Measurements from ENCODE around the gene UNC50. TPM values are rescaled to one million over a fixed set of nuclear protein-coding genes. Genes with fewer than 3 reads are reported as not detected.

UNC50 gene
- total and polyA plus RNA-seq, 3 experiments from 2014 or later: 41.8 to 53.1 (median 42.4) TPM

DNA sequence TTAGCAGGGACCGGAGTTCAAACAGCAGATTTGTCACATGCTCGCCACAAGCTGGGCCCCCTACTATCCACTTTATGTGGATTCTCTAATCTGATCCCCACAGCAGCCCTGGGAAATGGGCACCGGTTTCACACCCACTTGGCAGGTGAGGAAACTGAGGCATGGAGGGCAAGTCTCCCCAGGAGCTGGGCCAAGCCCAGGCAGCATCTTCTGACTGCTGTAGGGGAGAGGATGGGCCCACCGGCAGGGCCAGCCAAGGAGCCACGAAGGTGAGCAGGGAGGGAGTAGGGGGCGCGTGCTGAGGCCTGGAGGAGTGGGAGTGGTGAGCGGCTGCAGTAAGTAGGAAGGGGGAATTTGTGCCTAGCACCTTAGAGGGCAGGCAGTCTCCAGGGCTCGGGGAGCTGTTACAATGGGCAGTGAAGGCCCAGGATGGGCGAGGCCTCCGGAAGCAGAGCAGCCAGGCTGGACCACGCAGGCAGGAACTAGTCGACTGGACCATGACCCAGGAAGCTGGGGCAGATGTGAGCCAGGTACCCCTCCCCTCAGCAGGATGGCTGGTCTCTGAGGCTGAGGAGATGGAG is 37.2 kb upstream of the UNC50 start:
- peak overlapping the region in 4 of 8 donors; percentile 17 to 42 (median 28) for H3K27ac Mint-ChIP-seq

GRCh38 chr2:98571796-98572195 is 36.6 kb upstream of the UNC50 start:
- no peaks in the 10 kb centered on the region for H3K4me1 Mint-ChIP-seq
- ChIA-PET POLR2A (no interaction called here), CTCF (no interaction called here)
- no peak overlapping the region for H3K4me3 Mint-ChIP-seq
- H3K27ac ChIP-seq (ENCODE audit: low read depth, low read length): no peak overlapping the region
- no peaks in the 10 kb centered on the region for H3K9me3 ChIP-seq (ENCODE audit: low read length)
- H3K27ac Mint-ChIP-seq: no peak overlapping the region
- H3K27me3 ChIP-seq (ENCODE audit: insufficient read depth, low read length, poor library complexity, severe bottlenecking): no peaks in the 10 kb centered on the region
- no peak for DNase-seq
- peaks cover 70% of the 10 kb centered on the region for H3K36me3 ChIP-seq (ENCODE audit: insufficient read depth, low read length)
- no peaks in the 10 kb centered on the region for H3K4me1 ChIP-seq (ENCODE audit: insufficient read depth, low read length)
- no peak overlapping the region for H3K4me3 ChIP-seq (ENCODE audit: low read length)
- H3K36me3 Mint-ChIP-seq: peaks cover 0 to 98% (median 20%) of the 10 kb centered on the region in 3 donors
- no peaks in the 10 kb centered on the region for H3K9me3 Mint-ChIP-seq
- no peaks in the 10 kb centered on the region for H3K27me3 Mint-ChIP-seq

More for the DNA sequence above, 37.2 kb upstream of the UNC50 start:
- H3K9me3 ChIP-seq (ENCODE audit: low read length): no peaks in the 10 kb centered on the region
- peaks cover 70% of the 10 kb centered on the region for H3K36me3 ChIP-seq (ENCODE audit: insufficient read depth, low read length)
- no peaks in the 10 kb centered on the region for H3K4me1 ChIP-seq (ENCODE audit: insufficient read depth, low read length)
- ChIA-PET POLR2A (no interaction called here), CTCF (no interaction called here)
- no peaks in the 10 kb centered on the region for H3K4me1 Mint-ChIP-seq
- H3K9me3 Mint-ChIP-seq: no peaks in the 10 kb centered on the region
- H3K27me3 ChIP-seq (ENCODE audit: insufficient read depth, low read length, poor library complexity, severe bottlenecking): no peaks in the 10 kb centered on the region
- no peak overlapping the region for H3K4me3 ChIP-seq (ENCODE audit: low read length)
- no peak overlapping the region for H3K4me3 Mint-ChIP-seq
- no peak overlapping the region for H3K27ac ChIP-seq (ENCODE audit: low read depth, low read length)
- no peak for DNase-seq
- H3K36me3 Mint-ChIP-seq: peaks cover 0 to 98% (median 25%) of the 10 kb centered on the region in 3 donors
- no peaks in the 10 kb centered on the region for H3K27me3 Mint-ChIP-seq

GRCh38 chr2:98572211-98572610 is 36.2 kb upstream of the UNC50 start:
- POLR2A ChIA-PET: no interaction called here
- Mint-ChIP-seq H3K27ac (peak overlapping the region in 1 of 8 donors; percentile 1), H3K9me3 (no peaks in the 10 kb centered on the region), H3K36me3 (peaks cover 0 to 98% (median 20%) of the 10 kb centered on the region in 3 donors), H3K4me3 (peak overlapping the region in 1 of 7 donors; percentile 65), H3K4me1 (no peaks in the 10 kb centered on the region), H3K27me3 (no peaks in the 10 kb centered on the region)
- no peaks in the 10 kb centered on the region for H3K27me3 ChIP-seq (ENCODE audit: insufficient read depth, low read length, poor library complexity, severe bottlenecking)
- CTCF ChIA-PET: interaction anchor here (1.5 to 1.7 kb wide), 2 partner anchors 13 to 77 kb away, joined by 3 to 4 read pairs; no protein-coding TSS in a partner anchor
- no peak for DNase-seq
- no peak overlapping the region for H3K27ac ChIP-seq (ENCODE audit: low read depth, low read length)
- no peaks in the 10 kb centered on the region for H3K4me1 ChIP-seq (ENCODE audit: insufficient read depth, low read length)
- peaks cover 70% of the 10 kb centered on the region for H3K36me3 ChIP-seq (ENCODE audit: insufficient read depth, low read length)
- H3K4me3 ChIP-seq (ENCODE audit: low read length): no peak overlapping the region
- no peaks in the 10 kb centered on the region for H3K9me3 ChIP-seq (ENCODE audit: low read length)

- H3K9me3 Mint-ChIP-seq: no peaks in the 10 kb centered on the region
- no peaks in the 10 kb centered on the region for H3K4me1 Mint-ChIP-seq
- H3K27ac ChIP-seq (ENCODE audit: low read depth, low read length): no peak overlapping the region
- CTCF ChIA-PET: interaction anchor here (1.5 to 1.7 kb wide), 2 partner anchors 13 to 77 kb away, joined by 3 to 4 read pairs; no protein-coding TSS in a partner anchor
- peak overlapping the region in 5 of 8 donors; percentile 1 to 84 (median 43) for H3K27ac Mint-ChIP-seq
- H3K36me3 ChIP-seq (ENCODE audit: insufficient read depth, low read length): peaks cover 74% of the 10 kb centered on the region
- H3K4me1 ChIP-seq (ENCODE audit: insufficient read depth, low read length): no peaks in the 10 kb centered on the region
- H3K27me3 ChIP-seq (ENCODE audit: insufficient read depth, low read length, poor library complexity, severe bottlenecking): no peaks in the 10 kb centered on the region
- no peak overlapping the region for H3K4me3 ChIP-seq (ENCODE audit: low read length)
- no peaks in the 10 kb centered on the region for H3K9me3 ChIP-seq (ENCODE audit: low read length)
- peaks cover 0 to 98% (median 22%) of the 10 kb centered on the region in 3 donors for H3K36me3 Mint-ChIP-seq
- no peak for DNase-seq
- no peak overlapping the region for H3K4me3 Mint-ChIP-seq
- POLR2A ChIA-PET: interaction anchor here (0.9 kb wide), 1 partner anchor 264 kb away, joined by 4 read pairs; no protein-coding TSS in a partner anchor
- H3K27me3 Mint-ChIP-seq: no peaks in the 10 kb centered on the region
These were observed 35.7 kb upstream of the UNC50 start for GRCh38 chr2:98572676-98573075.

DNA sequence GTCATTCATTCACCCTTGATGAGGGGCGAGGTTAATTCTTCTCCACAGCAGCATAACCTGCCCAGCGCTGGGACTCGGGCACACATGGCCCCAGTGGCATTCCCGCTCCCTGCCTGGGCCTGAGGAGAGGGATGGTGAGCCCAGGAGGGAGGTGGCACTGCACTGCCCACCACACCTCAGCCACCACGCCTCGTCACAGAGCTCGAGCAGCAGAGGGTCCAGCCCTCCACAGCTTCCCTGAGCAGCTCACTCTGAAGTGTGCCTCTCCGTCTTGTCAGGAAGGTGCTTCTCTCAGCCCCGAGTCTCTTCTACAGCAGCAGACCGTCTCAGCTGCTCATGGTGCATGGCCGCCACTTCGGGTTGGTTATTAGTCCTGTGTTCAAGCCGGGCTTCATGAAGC is 35.0 kb upstream of the UNC50 start:
- no peaks in the 10 kb centered on the region for H3K4me1 ChIP-seq (ENCODE audit: insufficient read depth, low read length)
- H3K27ac ChIP-seq (ENCODE audit: low read depth, low read length): no peak overlapping the region
- Mint-ChIP-seq H3K27ac (peak overlapping the region in 1 of 8 donors; percentile 1), H3K27me3 (no peaks in the 10 kb centered on the region), H3K4me1 (no peaks in the 10 kb centered on the region), H3K36me3 (peaks cover 0 to 98% (median 22%) of the 10 kb centered on the region in 3 donors), H3K4me3 (no peak overlapping the region), H3K9me3 (no peaks in the 10 kb centered on the region)
- CTCF ChIA-PET: interaction anchor here (1.5 to 1.7 kb wide), 2 partner anchors 12 to 76 kb away, joined by 3 to 4 read pairs; no protein-coding TSS in a partner anchor
- POLR2A ChIA-PET: interaction anchor here (0.9 kb wide), 1 partner anchor 263 kb away, joined by 4 read pairs; no protein-coding TSS in a partner anchor
- no peak overlapping the region for H3K4me3 ChIP-seq (ENCODE audit: low read length)
- peaks cover 77% of the 10 kb centered on the region for H3K36me3 ChIP-seq (ENCODE audit: insufficient read depth, low read length)
- no peaks in the 10 kb centered on the region for H3K27me3 ChIP-seq (ENCODE audit: insufficient read depth, low read length, poor library complexity, severe bottlenecking)
- no peak for DNase-seq
- no peaks in the 10 kb centered on the region for H3K9me3 ChIP-seq (ENCODE audit: low read length)

DNA sequence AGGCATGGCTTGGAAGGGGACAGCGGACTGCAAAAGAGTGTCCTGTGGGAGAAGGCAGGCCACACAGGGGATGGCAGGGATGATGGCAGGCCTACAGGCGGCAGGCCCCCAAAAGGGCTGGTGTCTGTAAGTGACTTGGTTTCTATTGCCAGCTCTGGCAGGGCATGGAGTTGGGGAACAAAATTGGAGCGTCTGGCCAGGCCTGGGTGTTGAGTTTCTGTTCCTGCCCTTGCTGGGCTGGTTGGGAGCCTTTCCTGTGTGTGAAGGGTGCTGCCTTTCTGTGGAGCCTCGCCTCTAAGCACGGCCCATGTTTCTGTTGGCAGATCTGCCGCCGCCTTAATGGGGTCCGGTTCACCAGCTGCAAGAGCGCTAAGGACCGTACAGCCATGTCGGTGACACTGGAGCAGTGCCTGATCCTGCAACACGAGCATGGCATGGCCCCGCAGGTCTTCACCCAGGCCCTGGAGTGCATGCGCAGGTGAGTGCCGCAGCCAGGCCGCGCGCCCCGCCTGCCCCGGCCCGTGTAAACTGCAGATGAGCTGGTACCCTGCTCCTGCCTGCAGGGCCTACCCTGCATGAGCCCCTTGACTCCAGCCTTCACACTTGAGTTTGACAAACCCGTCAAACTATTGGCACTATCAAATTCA is 31.6 kb upstream of the UNC50 start:
- Histone ChIP-seq H3K4me1 (ENCODE audit: insufficient read depth, low read length) (no peaks in the 10 kb centered on the region), H3K27me3 (ENCODE audit: insufficient read depth, low read length, poor library complexity, severe bottlenecking) (no peaks in the 10 kb centered on the region), H3K36me3 (ENCODE audit: insufficient read depth, low read length) (peaks cover 65% of the 10 kb centered on the region), H3K4me3 (ENCODE audit: low read length) (no peak overlapping the region), H3K27ac (ENCODE audit: low read depth, low read length) (no peak overlapping the region), H3K9me3 (ENCODE audit: low read length) (no peaks in the 10 kb centered on the region)
- Mint-ChIP-seq H3K4me3 (no peak overlapping the region), H3K4me1 (no peaks in the 10 kb centered on the region), H3K27ac (peak overlapping the region in 3 of 8 donors; percentile 4 to 58 (median 23)), H3K9me3 (no peaks in the 10 kb centered on the region), H3K36me3 (peaks cover 0 to 94% (median 18%) of the 10 kb centered on the region in 3 donors), H3K27me3 (no peaks in the 10 kb centered on the region)
- CTCF ChIA-PET: interaction anchor here (1.4 kb wide), 1 partner anchor 10 kb away, joined by 4 read pairs; no protein-coding TSS in a partner anchor
- no peak for DNase-seq
- POLR2A ChIA-PET: no interaction called here

GRCh38 chr2:98577313-98577712 is 31.1 kb upstream of the UNC50 start:
- H3K4me1 Mint-ChIP-seq: no peaks in the 10 kb centered on the region
- DNase-seq: no peak
- H3K4me3 Mint-ChIP-seq: no peak overlapping the region
- peaks cover 69% of the 10 kb centered on the region for H3K36me3 ChIP-seq (ENCODE audit: insufficient read depth, low read length)
- CTCF ChIA-PET: interaction anchor here (1.4 kb wide), 1 partner anchor 10 kb away, joined by 4 read pairs; no protein-coding TSS in a partner anchor
- no peaks in the 10 kb centered on the region for H3K4me1 ChIP-seq (ENCODE audit: insufficient read depth, low read length)
- H3K27me3 ChIP-seq (ENCODE audit: insufficient read depth, low read length, poor library complexity, severe bottlenecking): no peaks in the 10 kb centered on the region
- peak overlapping the region in 2 of 8 donors; percentile 23 to 58 for H3K27ac Mint-ChIP-seq
- peaks cover 0 to 94% (median 18%) of the 10 kb centered on the region in 3 donors for H3K36me3 Mint-ChIP-seq
- H3K4me3 ChIP-seq (ENCODE audit: low read length): no peak overlapping the region
- POLR2A ChIA-PET: no interaction called here
- H3K9me3 Mint-ChIP-seq: no peaks in the 10 kb centered on the region
- no peaks in the 10 kb centered on the region for H3K9me3 ChIP-seq (ENCODE audit: low read length)
- no peaks in the 10 kb centered on the region for H3K27me3 Mint-ChIP-seq
- H3K27ac ChIP-seq (ENCODE audit: low read depth, low read length): no peak overlapping the region

DNA sequence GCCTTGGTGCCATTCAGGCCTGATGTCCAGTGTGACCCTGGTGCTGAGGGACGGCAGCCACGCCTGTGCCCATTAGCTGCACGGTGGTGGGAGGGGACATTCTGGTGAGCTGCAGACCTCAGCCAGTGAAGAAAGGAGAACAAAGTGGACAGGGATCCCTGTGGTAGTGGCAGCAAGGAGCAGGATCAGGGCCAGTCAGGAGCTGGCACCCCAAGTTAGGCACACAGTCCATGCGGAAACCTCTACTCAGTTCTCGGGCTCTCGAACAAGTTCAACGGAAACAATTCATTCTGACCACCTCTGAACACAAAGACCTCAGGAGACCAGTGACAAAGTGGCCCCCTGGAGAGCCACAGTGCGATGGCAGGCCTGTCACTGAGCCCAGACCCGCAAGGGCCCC is 30.2 kb upstream of the UNC50 start:
- POLR2A ChIA-PET: no interaction called here
- Mint-ChIP-seq H3K36me3 (peaks cover 0 to 92% (median 23%) of the 10 kb centered on the region in 3 donors), H3K9me3 (no peaks in the 10 kb centered on the region), H3K4me1 (no peaks in the 10 kb centered on the region), H3K27ac (peak overlapping the region in 3 of 8 donors; percentile 7 to 17 (median 8)), H3K27me3 (no peaks in the 10 kb centered on the region), H3K4me3 (no peak overlapping the region)
- no peaks in the 10 kb centered on the region for H3K9me3 ChIP-seq (ENCODE audit: low read length)
- no peak overlapping the region for H3K27ac ChIP-seq (ENCODE audit: low read depth, low read length)
- H3K36me3 ChIP-seq (ENCODE audit: insufficient read depth, low read length): peaks cover 69% of the 10 kb centered on the region
- H3K4me1 ChIP-seq (ENCODE audit: insufficient read depth, low read length): no peaks in the 10 kb centered on the region
- H3K4me3 ChIP-seq (ENCODE audit: low read length): no peak overlapping the region
- DNase-seq: no peak
- CTCF ChIA-PET: interaction anchor here (1.3 kb wide), 1 partner anchor 9 kb away, joined by 3 read pairs; no protein-coding TSS in a partner anchor
- no peaks in the 10 kb centered on the region for H3K27me3 ChIP-seq (ENCODE audit: insufficient read depth, low read length, poor library complexity, severe bottlenecking)

Data from CD8-positive, alpha-beta memory T cell (primary cell).